GM12878 (cell line): ENCODE results near the gene GPC6. TPM values are rescaled to one million over a fixed set of nuclear protein-coding genes. Genes with fewer than 3 reads are reported as not detected.

Experiments
- E2F4 ChIP-seq: IDR thresholded peaks from 2 replicates; pipeline ENCODE4 v1.6.1; 2012; ENCODE audit warnings: low read depth, low read length, improper control_type of control experiment
- ETV6 ChIP-seq, 2 experiments: fragments of 450-650 bp in 1 of 2; IDR thresholded peaks in 1 of 2; conservative IDR thresholded peaks in 1 of 2; 2 replicates each; pipeline ENCODE4 v1.6.1; 2014; ENCODE audit warnings: antibody characterized with exemption in 1 of 2, borderline replicate concordance in 1 of 2, low read depth in 1 of 2, mild to moderate bottlenecking in 1 of 2, moderate library complexity in 1 of 2
- FOXK2 ChIP-seq: fragments of 450-650 bp; IDR thresholded peaks from 2 replicates; pipeline ENCODE4 v1.6.1; 2017; ENCODE audit warnings: mild to moderate bottlenecking, moderate library complexity
- GABPA ChIP-seq: IDR thresholded peaks from 2 replicates; pipeline ENCODE4 v1.6.1; 2014; ENCODE audit warnings: antibody characterized with exemption, low read depth, mild to moderate bottlenecking, inconsistent platforms
- HDGF ChIP-seq: fragments of 450-650 bp; IDR thresholded peaks from 2 replicates; pipeline ENCODE4 v1.6.1; 2016; ENCODE audit warnings: antibody characterized with exemption
- NR2C2 ChIP-seq: IDR thresholded peaks from 2 replicates; pipeline ENCODE4 v1.6.1; 2011; ENCODE audit warnings: borderline replicate concordance, low read depth; ENCODE audit not compliant: control insufficient read depth, insufficient read length
- PML ChIP-seq: IDR thresholded peaks from 2 replicates; pipeline ENCODE4 v1.6.1; 2012; ENCODE audit warnings: low read length, inconsistent platforms
- WRNIP1 ChIP-seq: IDR thresholded peaks from 2 replicates; pipeline ENCODE4 v1.6.1; 2011; ENCODE audit warnings: low read depth, low read length, improper control_type of control experiment, borderline replicate concordance
- ZBTB11 ChIP-seq: fragments of 450-650 bp; formaldehyde crosslinking; IDR thresholded peaks from 2 replicates; pipeline ENCODE4 v1.5.0; 2022; ENCODE audit warnings: mild to moderate bottlenecking, missing genetic modification characterization
- ZBTB40 ChIP-seq: fragments of 450-650 bp; IDR thresholded peaks from 2 replicates; pipeline ENCODE4 v1.6.1; 2016; ENCODE audit warnings: mild to moderate bottlenecking, moderate library complexity, borderline replicate concordance
- polyA plus RNA-seq, 11 experiments: library from polyadenylated mRNA; depleted of rRNA in 4 of 11; unstranded in 6 of 11; stranded (reverse) in 5 of 11; fragments of >200 nt; fragmentation: Nextera tagmentation in 4 of 11; fragmentation: Illumina TruSeq in 1 of 11; extraction: Ambion mirVana in 4 of 11; extraction: Trizol in 1 of 11; gene quantifications; 1 replicate in 1 of 11; 2 replicates in 10 of 11; pipeline versions ENCODE4 v1.2.1 to v1.2.3, GENCODE V29; 2011 to 2016; ENCODE audit warnings: inconsistent platforms in 2 of 11, missing spikeins in 2 of 11, low read depth in 1 of 11
- total RNA-seq, 4 experiments: library from RNA; depleted of rRNA in 3 of 4; stranded (reverse); fragments of >200 nt in 3 of 4; fragmentation: Illumina TruSeq in 1 of 4; extraction: Trizol in 1 of 4; gene quantifications; 2 replicates each; pipeline versions ENCODE4 v1.2.1 to v1.2.3, GENCODE V29; 2013 to 2021

GPC6 gene
- total and polyA plus RNA-seq, 10 of the 15 experiments (the other 5 are each of a cell fraction or from before 2014, with no cell fraction given), result 0.03 to 0.04 (median 0.03) TPM; not detected in 7

- TF ChIP-seq NR2C2 (no peak), ZBTB11 (CRISPR knock-in tag) (no peak), ZBTB40 (no peak), GABPA (no peak), HDGF (no peak), ETV6 (conservative IDR thresholded peaks at IDR 0.05 in 1 of 2, IDR thresholded peaks at IDR 0.05 in 1 of 2; ENCODE audit: borderline replicate concordance in 1 of 2, low read depth in 1 of 2) (no peak), WRNIP1 (no peak), PML (no peak), E2F4 (no peak), FOXK2 (no peak)
Measured at GRCh38 chr13:93926425-93926824, 699.8 kb downstream of the GPC6 start (continued).
